Measurements from ENCODE around the gene MAMDC4. TPM values are rescaled to one million over a fixed set of nuclear protein-coding genes. Genes with fewer than 3 reads are reported as not detected.

MAMDC4 gene
- total and polyA plus RNA-seq, 2 of the 13 experiments (the other 11 are each of a cell fraction or from before 2014, with no cell fraction given): 6.0 to 6.8 TPM

DNA sequence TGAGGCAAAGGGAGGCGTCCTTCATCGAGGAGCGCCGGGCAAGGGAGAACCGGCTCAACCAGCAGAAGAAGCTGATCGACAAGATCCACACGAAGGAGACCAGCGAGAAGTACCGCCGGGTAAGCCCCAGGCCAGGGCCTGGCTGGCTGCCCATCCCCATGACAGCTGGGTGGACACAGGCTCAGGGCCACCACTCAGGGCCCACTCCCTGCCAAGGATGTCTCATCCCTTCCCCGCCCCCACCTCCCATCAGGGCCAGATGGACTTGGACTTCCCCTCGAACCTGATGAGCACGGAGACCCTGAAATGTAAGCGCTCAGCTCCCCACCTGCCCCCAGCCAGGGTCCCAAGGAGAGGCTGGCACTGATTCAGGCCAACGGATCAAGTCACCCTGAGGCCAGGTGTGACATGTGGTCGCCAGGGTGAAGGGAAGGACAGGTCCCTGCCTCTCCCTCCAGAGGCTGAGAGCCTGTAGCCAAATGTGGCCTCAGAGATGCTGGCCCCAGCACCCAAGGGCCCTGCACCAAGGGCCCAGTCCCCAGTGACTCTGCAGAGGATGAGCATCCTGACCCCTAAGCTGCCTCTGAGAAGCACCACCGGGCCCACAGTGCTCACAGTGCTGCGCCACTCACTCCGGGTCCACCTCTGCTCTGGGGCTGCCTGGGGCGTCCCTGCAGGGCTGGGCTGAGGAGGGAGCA is 47.5 kb upstream of the MAMDC4 start (continued):
- TF ChIP-seq, protein P1, sequence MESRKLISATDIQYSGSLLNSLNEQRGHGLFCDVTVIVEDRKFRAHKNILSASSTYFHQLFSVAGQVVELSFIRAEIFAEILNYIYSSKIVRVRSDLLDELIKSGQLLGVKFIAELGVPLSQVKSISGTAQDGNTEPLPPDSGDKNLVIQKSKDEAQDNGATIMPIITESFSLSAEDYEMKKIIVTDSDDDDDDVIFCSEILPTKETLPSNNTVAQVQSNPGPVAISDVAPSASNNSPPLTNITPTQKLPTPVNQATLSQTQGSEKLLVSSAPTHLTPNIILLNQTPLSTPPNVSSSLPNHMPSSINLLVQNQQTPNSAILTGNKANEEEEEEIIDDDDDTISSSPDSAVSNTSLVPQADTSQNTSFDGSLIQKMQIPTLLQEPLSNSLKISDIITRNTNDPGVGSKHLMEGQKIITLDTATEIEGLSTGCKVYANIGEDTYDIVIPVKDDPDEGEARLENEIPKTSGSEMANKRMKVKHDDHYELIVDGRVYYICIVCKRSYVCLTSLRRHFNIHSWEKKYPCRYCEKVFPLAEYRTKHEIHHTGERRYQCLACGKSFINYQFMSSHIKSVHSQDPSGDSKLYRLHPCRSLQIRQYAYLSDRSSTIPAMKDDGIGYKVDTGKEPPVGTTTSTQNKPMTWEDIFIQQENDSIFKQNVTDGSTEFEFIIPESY (CRISPR knock-in tag; IDR thresholded peaks at IDR 0.05): peak; percentile 24; the same call in 1 of the 2 replicates
- peak; percentile 97 for TF ChIP-seq AGO1 (IDR thresholded peaks at IDR 0.05; ENCODE audit: low read depth, low read length, poor library complexity, severe bottlenecking)

GRCh38 chr9:136805207-136805740 is 46.9 kb upstream of the MAMDC4 start:
- in situ Hi-C loops (cut with HindIII; ENCODE audit: extremely low pct_ligation_motif_present, low pct_unique_long_range_greater_than_20kb) (no loop called here), intact Hi-C loops (cut with micrococcal nuclease; ENCODE audit: unreplicated experiment) (no loop called here)
- ATAC-seq (no peak), FAIRE-seq (no peak), DNase-seq (ENCODE audit: low spot score) (no peak)
- TF ChIP-seq ZNF337 (CRISPR knock-in tag; IDR thresholded peaks at IDR 0.05; ENCODE audit: borderline replicate concordance, low read depth) (no peak), PATZ1 (CRISPR knock-in tag; IDR thresholded peaks at IDR 0.05) (no peak), MXI1 (IDR thresholded peaks at IDR 0.05; ENCODE audit: borderline replicate concordance, low read depth, low read length) (no peak), PAF1 (CRISPR knock-in tag; IDR thresholded peaks at IDR 0.05) (0 out of 2 replicates have a peak, but pooled peaks have one; percentile 41), REPIN1 (CRISPR knock-in tag; IDR thresholded peaks at IDR 0.05; ENCODE audit: borderline replicate concordance, low read depth) (no peak), ZNF563 (CRISPR knock-in tag; IDR thresholded peaks at IDR 0.05) (0 out of 2 replicates have a peak, but pooled peaks have one; percentile 30), ZNF296 (CRISPR knock-in tag; conservative IDR thresholded peaks at IDR 0.05) (0 out of 2 replicates have a peak, but pooled peaks have one; percentile 7), ATAD3A (CRISPR knock-in tag; IDR thresholded peaks at IDR 0.05) (no peak)
- TF ChIP-seq, protein P2, sequence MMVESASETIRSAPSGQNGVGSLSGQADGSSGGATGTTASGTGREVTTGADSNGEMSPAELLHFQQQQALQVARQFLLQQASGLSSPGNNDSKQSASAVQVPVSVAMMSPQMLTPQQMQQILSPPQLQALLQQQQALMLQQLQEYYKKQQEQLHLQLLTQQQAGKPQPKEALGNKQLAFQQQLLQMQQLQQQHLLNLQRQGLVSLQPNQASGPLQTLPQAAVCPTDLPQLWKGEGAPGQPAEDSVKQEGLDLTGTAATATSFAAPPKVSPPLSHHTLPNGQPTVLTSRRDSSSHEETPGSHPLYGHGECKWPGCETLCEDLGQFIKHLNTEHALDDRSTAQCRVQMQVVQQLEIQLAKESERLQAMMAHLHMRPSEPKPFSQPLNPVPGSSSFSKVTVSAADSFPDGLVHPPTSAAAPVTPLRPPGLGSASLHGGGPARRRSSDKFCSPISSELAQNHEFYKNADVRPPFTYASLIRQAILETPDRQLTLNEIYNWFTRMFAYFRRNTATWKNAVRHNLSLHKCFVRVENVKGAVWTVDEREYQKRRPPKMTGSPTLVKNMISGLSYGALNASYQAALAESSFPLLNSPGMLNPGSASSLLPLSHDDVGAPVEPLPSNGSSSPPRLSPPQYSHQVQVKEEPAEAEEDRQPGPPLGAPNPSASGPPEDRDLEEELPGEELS (CRISPR knock-in tag; IDR thresholded peaks at IDR 0.05): no peak
- CTCF ChIA-PET (ENCODE audit: low intra/inter-chr PET ratio, low total read pairs): no interaction called here
- WGBS (ENCODE audit: low lambda C conversion rate): 95% methylated on average over 6 of the region's 12 CpGs
- Histone ChIP-seq H4K20me1 (ENCODE audit: insufficient read depth, low read length) (no peaks in the 10 kb centered on the region; the same call in none of the 2 replicates), H3K27ac (ENCODE audit: extremely low read length, insufficient read depth, low read length) (no peak overlapping the region), H3K4me2 (ENCODE audit: low read depth, low read length) (peak overlapping the region; percentile 72), H3K27me3 (ENCODE audit: control insufficient read depth in 1 of 2, insufficient read depth in 2 of 2, low read length in 2 of 2) (no peaks in the 10 kb centered on the region), H3K4me3 (replicated peaks in 1 of 3; ENCODE audit: insufficient read depth in 1 of 3, low read depth in 2 of 3, low read length in 3 of 3) (no peak overlapping the region; a peak in 1 of 6 replicates), H3K9me3 (ENCODE audit: low read length) (no peaks in the 10 kb centered on the region), H3K4me1 (ENCODE audit: insufficient read depth, low read length) (peaks cover 67% of the 10 kb centered on the region), H2AFZ (ENCODE audit: low read length) (no peak overlapping the region), H3K36me3 (replicated peaks in 1 of 2; ENCODE audit: control insufficient read depth in 1 of 2, insufficient read depth in 2 of 2, low read length in 2 of 2) (peaks cover 0 to 2% of the 10 kb centered on the region in 2 experiments; a peak in 3 of 5 replicates), H3K9ac (ENCODE audit: insufficient read depth, low read depth, low read length) (no peak overlapping the region), H3K79me2 (ENCODE audit: insufficient read depth, low read length) (peaks cover 56% of the 10 kb centered on the region)
- POLR2A ChIA-PET: no interaction called here
- no TSS peak for BruUV-seq (replicated peaks)
